Neutrophil (primary cell): ENCODE results near the gene FKBP10.

ENCODE experiments used
- H3K27ac ChIP-seq: fragments of 200-600 bp; sonication (generic); 2 replicates; pipeline ENCODE4 v1.5.1; 2016; ENCODE audit warnings: mild to moderate bottlenecking, moderate library complexity
- H3K27me3 ChIP-seq: fragments of 200-600 bp; sonication (generic); 2 replicates; pipeline ENCODE4 v1.6.0; 2016; ENCODE audit warnings: mild to moderate bottlenecking
- H3K36me3 ChIP-seq: fragments of 200-600 bp; sonication (generic); 2 replicates; pipeline ENCODE4 v1.5.1; 2017
- H3K4me1 ChIP-seq, 2 experiments: fragments of 200-600 bp in 1 of 2; sonication (generic) in 1 of 2; 1 replicate in 1 of 2; 2 replicates in 1 of 2; pipeline versions ENCODE4 v1.5.1 to v1.6.1; 2013 to 2016; ENCODE audit warnings: low read depth in 1 of 2, low read length in 1 of 2, mild to moderate bottlenecking in 1 of 2, moderate library complexity in 1 of 2; ENCODE audit not compliant: control insufficient read depth in 1 of 2, insufficient read depth in 1 of 2
- H3K4me3 ChIP-seq, 2 experiments: fragments of 200-600 bp in 1 of 2; sonication (generic) in 1 of 2; 1 replicate in 1 of 2; 2 replicates in 1 of 2; pipeline ENCODE4 v1.5.1; 2013 to 2016; ENCODE audit warnings: low read depth in 1 of 2, low read length in 1 of 2, mild to moderate bottlenecking in 1 of 2, moderate library complexity in 1 of 2
- H3K9me3 ChIP-seq: fragments of 200-600 bp; sonication (generic); 2 replicates; pipeline ENCODE4 v1.5.1; 2016
- CTCF ChIP-seq: fragments of 200-600 bp; sonication (generic); IDR thresholded peaks from 2 replicates; pipeline ENCODE4 v1.5.1; 2016; ENCODE audit warnings: antibody characterized with exemption

The FKBP10 gene

GRCh38 chr17:41769346-41769862 lies 43.4 kb upstream of the FKBP10 start:
- H3K4me1 ChIP-seq: no peaks in the 10 kb centered on the region
- H3K36me3 ChIP-seq: no peaks in the 10 kb centered on the region

GRCh38 chr17:41769985-41770384 lies 42.8 kb upstream of the FKBP10 start:
- Histone ChIP-seq H3K4me1 (no peaks in the 10 kb centered on the region), H3K27me3 (no peaks in the 10 kb centered on the region), H3K4me3 (no peak overlapping the region), H3K27ac (no peak overlapping the region), H3K36me3 (no peaks in the 10 kb centered on the region), H3K9me3 (no peaks in the 10 kb centered on the region)
- TF ChIP-seq CTCF: no peak

More at GRCh38 chr17:41769346-41769862, 43.4 kb upstream of the FKBP10 start:
- no peak for TF ChIP-seq CTCF
- no peaks in the 10 kb centered on the region for H3K9me3 ChIP-seq
- H3K27ac ChIP-seq: no peak overlapping the region
- H3K4me3 ChIP-seq: no peak overlapping the region
- no peaks in the 10 kb centered on the region for H3K27me3 ChIP-seq

GRCh38 chr17:41771389-41772206 lies 41.2 kb upstream of the FKBP10 start:
- H3K36me3 ChIP-seq: no peaks in the 10 kb centered on the region
- H3K4me1 ChIP-seq: no peaks in the 10 kb centered on the region
- H3K9me3 ChIP-seq: no peaks in the 10 kb centered on the region
- H3K27ac ChIP-seq: no peak overlapping the region
- no peak overlapping the region for H3K4me3 ChIP-seq
- no peak for TF ChIP-seq CTCF
- no peaks in the 10 kb centered on the region for H3K27me3 ChIP-seq

- TF ChIP-seq CTCF: no peak
- Histone ChIP-seq H3K27ac (no peak overlapping the region), H3K4me1 (no peaks in the 10 kb centered on the region), H3K9me3 (no peaks in the 10 kb centered on the region), H3K4me3 (no peak overlapping the region), H3K27me3 (no peaks in the 10 kb centered on the region), H3K36me3 (no peaks in the 10 kb centered on the region)
Observed at GRCh38 chr17:41772218-41772585, 40.6 kb upstream of the FKBP10 start.

- no peaks in the 10 kb centered on the region for H3K36me3 ChIP-seq
- no peaks in the 10 kb centered on the region for H3K4me1 ChIP-seq
- H3K27ac ChIP-seq: no peak overlapping the region
- no peaks in the 10 kb centered on the region for H3K9me3 ChIP-seq
- peaks cover 2% of the 10 kb centered on the region for H3K27me3 ChIP-seq
- TF ChIP-seq CTCF: no peak
- H3K4me3 ChIP-seq: no peak overlapping the region
Observed at GRCh38 chr17:41772586-41773189, 40.1 kb upstream of the FKBP10 start.
